ENCODE data around the gene PVALB.

The PVALB gene

DNA sequence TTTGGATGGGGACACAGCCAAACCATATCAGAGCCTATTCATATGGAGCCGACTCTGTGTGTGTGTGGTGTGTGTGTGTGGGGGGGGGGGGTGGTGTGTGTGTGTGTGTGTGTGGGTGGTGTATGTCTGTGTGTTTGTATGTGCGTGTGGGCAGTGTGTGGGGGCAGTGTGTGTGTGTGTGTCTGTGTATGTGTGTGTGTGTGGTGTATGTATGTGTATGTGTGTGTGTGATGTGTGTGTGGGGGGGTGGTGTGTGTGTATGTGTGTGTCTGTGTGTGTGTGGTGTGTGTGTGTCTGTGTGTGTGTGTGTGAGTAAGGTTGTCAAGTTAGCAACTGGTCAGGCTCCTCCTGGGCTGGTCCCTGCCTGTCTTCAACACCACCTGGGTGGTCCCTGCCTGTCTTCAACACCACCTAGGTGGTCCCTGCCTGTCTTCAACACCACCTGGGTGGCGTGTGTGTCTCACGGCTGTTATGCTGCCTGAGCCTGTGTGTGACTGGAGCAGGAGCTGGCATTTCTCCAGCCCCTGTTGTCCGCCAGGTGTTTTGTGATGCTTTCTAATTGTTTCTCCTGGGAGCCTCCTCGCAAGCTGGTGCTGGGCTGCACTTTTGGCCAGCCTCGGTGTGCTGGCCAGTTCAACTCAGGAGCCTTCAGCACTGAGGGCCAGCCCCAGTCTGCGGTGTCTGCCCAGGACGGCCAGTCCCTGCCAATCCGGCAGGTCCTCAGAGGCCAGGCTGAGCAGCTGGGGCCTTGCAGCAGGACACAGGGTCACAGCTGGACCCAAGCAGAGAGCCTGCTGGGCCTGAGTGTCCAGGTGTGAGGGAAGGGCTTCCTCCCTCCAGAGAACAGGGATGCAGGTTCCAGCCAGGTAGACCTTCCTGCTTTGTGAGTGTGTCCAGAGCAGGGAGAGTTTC is 21.5 kb upstream of the PVALB start:
- Mint-ChIP-seq H3K9me3 (peaks cover 8% of the 10 kb centered on the region), H3K27me3 (peaks cover 43% of the 10 kb centered on the region)
- no peak for ATAC-seq (replicated peaks; ENCODE audit: extremely low read depth, poor library complexity, severe bottlenecking)

DNA sequence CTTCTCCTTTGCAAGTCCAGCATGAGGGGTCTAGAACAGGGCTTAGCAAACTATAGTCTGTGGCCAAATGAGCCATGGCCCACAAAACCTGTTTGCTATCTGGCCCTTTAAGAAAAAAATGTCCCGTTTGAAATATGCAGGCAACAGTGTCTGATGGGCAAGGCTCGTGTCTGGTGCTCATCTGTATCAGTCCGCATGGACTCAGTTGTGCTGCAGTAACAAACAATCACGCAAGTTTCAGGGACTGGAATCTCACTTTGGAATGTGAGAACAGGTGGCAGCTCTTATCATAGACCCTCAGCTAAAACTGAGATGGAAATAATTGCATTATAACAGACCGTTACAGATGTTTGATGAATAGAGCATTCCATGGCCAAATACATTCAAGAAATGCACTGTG is 19.1 kb upstream of the PVALB start:
- Mint-ChIP-seq H3K27ac (ENCODE audit: low read depth) (no peak overlapping the region), H3K4me3 (no peak overlapping the region), H3K9me3 (peaks cover 8% of the 10 kb centered on the region), H3K27me3 (peaks cover 27% of the 10 kb centered on the region), H3K36me3 (ENCODE audit: insufficient read depth) (no peaks in the 10 kb centered on the region), H3K4me1 (peaks cover 3% of the 10 kb centered on the region)
- no peak for ATAC-seq (replicated peaks; ENCODE audit: extremely low read depth, poor library complexity, severe bottlenecking)
- DNase-seq (ENCODE audit: low spot score in 2 of 2) = no peak

More for the DNA sequence above, 21.5 kb upstream of the PVALB start:
- DNase-seq (ENCODE audit: low spot score in 2 of 2) = no peak
- Mint-ChIP-seq H3K27ac (ENCODE audit: low read depth) (no peak overlapping the region), H3K4me1 (no peaks in the 10 kb centered on the region), H3K4me3 (no peak overlapping the region), H3K36me3 (ENCODE audit: insufficient read depth) (no peaks in the 10 kb centered on the region)

DNA sequence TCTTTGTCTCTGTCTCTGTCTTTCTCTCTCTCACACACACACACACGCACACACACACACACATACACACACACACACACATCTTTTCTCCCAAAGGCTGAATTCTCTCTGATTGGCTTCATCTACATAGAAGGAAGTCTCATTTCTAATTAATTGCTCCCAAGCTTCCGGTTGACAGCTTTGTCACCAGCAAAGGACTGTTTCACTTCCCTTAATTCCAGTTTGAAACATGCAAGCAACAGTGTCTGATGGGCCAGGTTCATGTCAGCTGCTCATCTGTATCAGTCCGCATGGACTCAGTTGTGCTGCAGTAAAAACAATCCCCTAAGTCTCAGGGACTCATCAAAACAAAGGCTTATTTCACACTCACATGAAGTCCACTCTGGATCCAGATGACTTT is 16.2 kb upstream of the PVALB start:
- Mint-ChIP-seq H3K27me3 (peaks cover 35% of the 10 kb centered on the region), H3K4me1 (peaks cover 15% of the 10 kb centered on the region), H3K9me3 (peaks cover 8% of the 10 kb centered on the region), H3K36me3 (ENCODE audit: insufficient read depth) (no peaks in the 10 kb centered on the region), H3K4me3 (no peak overlapping the region), H3K27ac (ENCODE audit: low read depth) (no peak overlapping the region)
- ATAC-seq (replicated peaks; ENCODE audit: extremely low read depth, poor library complexity, severe bottlenecking) (no peak), DNase-seq (ENCODE audit: low spot score in 2 of 2) (no peak)

DNA sequence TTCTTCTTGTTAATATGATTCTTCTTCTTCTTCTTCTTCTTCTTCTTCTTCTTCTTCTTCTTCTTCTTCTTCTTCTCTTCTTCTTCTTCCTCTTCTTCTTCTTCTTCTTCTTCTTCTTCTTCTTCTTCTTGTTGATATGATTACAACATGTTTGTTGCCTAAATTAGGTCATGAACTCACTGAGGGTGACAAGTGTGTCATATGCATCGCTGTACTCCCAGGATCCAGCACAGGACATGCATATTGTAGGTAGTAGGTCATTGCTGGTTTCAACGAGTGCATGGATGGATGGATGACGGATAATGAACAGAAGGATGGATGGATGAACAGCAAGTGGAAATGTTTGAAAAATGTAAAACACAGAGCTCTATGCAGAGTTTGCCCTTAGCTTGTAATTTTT is 14.9 kb upstream of the PVALB start:
- H3K27ac Mint-ChIP-seq (ENCODE audit: low read depth) = no peak overlapping the region
- H3K4me3 Mint-ChIP-seq = no peak overlapping the region
- peaks cover 15% of the 10 kb centered on the region for H3K4me1 Mint-ChIP-seq
- ATAC-seq (replicated peaks; ENCODE audit: extremely low read depth, poor library complexity, severe bottlenecking) (no peak), DNase-seq (ENCODE audit: low spot score in 2 of 2) (no peak)
- H3K27me3 Mint-ChIP-seq = peaks cover 35% of the 10 kb centered on the region
- H3K9me3 Mint-ChIP-seq = no peaks in the 10 kb centered on the region
- H3K36me3 Mint-ChIP-seq (ENCODE audit: insufficient read depth) = no peaks in the 10 kb centered on the region

DNA sequence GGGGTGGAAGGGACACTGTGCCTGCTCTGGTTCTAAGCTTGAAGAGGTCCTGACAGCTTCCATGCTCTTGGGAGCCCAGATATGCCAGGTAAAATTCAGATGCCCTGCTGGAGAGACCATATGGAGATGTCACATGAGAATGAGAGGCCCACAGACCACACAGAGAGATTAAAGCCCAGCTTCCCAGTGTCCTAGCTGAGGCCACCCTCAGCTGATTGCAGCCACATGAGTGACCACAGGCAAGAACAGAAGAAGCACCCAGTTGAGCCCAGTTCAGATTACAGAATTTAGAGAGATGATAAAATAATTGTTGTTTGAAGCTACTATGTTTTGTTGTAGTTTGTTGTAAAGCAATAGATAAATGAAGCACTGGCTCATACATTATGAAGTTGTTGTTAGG is 14.4 kb upstream of the PVALB start:
- Mint-ChIP-seq H3K4me3 (no peak overlapping the region), H3K9me3 (no peaks in the 10 kb centered on the region), H3K36me3 (ENCODE audit: insufficient read depth) (no peaks in the 10 kb centered on the region), H3K27ac (ENCODE audit: low read depth) (no peak overlapping the region), H3K4me1 (peaks cover 15% of the 10 kb centered on the region), H3K27me3 (peaks cover 35% of the 10 kb centered on the region)
- ATAC-seq (replicated peaks; ENCODE audit: extremely low read depth, poor library complexity, severe bottlenecking) (no peak), DNase-seq (ENCODE audit: low spot score in 2 of 2) (no peak)

DNA sequence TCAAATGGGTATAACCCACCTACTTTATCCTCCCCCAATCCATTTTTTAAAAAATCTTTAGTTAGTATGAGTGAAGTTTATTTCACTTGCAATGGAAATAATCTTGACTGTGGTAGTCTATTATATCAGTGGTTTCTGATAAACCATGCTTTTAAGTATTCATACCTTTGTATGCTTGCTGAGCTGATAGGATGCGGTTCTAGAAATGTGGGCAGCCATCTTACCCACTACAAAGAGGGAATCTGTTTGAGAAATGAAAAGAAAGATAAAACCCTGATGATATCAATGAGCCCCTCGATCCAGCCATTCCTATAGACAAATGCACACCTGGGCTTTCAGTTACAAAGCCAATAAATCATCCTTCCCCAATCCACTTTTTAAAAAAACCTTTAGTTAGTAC is 13.8 kb upstream of the PVALB start:
- peak; percentile 64 for ATAC-seq (replicated peaks; ENCODE audit: extremely low read depth, poor library complexity, severe bottlenecking)
- Mint-ChIP-seq H3K4me1 (peaks cover 15% of the 10 kb centered on the region), H3K27ac (ENCODE audit: low read depth) (no peak overlapping the region), H3K27me3 (peaks cover 35% of the 10 kb centered on the region), H3K4me3 (no peak overlapping the region), H3K9me3 (no peaks in the 10 kb centered on the region), H3K36me3 (ENCODE audit: insufficient read depth) (no peaks in the 10 kb centered on the region)
- DNase-seq (ENCODE audit: low spot score in 2 of 2) = no peak

DNA sequence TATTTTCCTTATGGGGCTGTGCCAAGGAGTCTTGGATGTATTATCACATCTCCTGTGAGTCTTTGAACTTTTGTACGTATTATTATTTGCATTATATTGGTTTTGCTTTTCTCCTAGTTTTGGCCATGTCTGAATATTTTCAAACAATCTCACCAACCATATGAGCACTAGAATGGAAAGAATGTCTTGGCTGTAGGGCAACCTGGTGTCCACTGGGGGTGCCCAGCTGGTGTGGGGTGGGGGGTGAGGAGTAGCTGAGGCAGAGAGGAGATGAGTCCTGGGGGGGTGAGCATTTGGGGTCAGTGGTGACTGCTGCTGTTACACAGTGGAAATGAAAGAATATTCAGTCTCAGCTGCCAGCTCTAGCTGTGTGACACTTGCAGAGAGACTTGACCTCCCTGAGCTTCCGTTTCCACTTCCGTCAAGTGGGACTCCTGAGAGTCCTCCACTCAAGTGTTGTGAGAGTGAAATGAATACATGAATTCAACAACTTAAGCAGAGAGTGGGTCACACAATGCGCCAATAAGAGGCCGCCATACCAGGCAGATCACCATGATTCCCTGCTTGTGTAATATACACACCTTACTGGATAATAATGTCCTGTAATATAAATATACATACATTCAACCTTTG is 12.7 kb upstream of the PVALB start:
- H3K4me1 Mint-ChIP-seq = peaks cover 15% of the 10 kb centered on the region
- H3K36me3 Mint-ChIP-seq (ENCODE audit: insufficient read depth) = no peaks in the 10 kb centered on the region
- H3K9me3 Mint-ChIP-seq = no peaks in the 10 kb centered on the region
- no peak overlapping the region for H3K4me3 Mint-ChIP-seq
- ATAC-seq (replicated peaks; ENCODE audit: extremely low read depth, poor library complexity, severe bottlenecking) = no peak
- no peak overlapping the region for H3K27ac Mint-ChIP-seq (ENCODE audit: low read depth)
- DNase-seq (ENCODE audit: low spot score in 2 of 2) = no peak
- peaks cover 34% of the 10 kb centered on the region for H3K27me3 Mint-ChIP-seq

DNA sequence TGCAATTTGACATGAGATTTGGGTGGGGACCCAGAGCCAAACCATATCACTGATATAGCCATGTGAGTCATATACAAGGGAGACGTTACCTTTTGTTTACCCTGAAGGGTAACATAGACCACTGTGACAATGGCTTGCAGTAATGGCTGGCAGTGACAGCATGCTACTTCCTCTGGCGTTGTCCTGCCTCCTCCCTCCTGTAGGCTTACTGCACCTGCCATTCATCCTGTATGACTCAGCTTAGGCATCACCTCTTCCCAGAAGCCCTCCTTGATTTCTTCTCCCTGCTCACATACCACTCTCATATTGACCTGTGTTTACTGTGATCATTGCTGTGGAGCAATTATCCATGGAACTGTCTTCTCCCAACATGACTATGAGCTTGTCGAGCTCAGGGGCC is 12.0 kb upstream of the PVALB start:
- Mint-ChIP-seq H3K27ac (ENCODE audit: low read depth) (no peak overlapping the region), H3K4me1 (peaks cover 15% of the 10 kb centered on the region), H3K4me3 (no peak overlapping the region), H3K9me3 (no peaks in the 10 kb centered on the region), H3K36me3 (ENCODE audit: insufficient read depth) (no peaks in the 10 kb centered on the region), H3K27me3 (peaks cover 35% of the 10 kb centered on the region)
- ATAC-seq (replicated peaks; ENCODE audit: extremely low read depth, poor library complexity, severe bottlenecking) (no peak), DNase-seq (ENCODE audit: low spot score in 2 of 2) (no peak)

DNA sequence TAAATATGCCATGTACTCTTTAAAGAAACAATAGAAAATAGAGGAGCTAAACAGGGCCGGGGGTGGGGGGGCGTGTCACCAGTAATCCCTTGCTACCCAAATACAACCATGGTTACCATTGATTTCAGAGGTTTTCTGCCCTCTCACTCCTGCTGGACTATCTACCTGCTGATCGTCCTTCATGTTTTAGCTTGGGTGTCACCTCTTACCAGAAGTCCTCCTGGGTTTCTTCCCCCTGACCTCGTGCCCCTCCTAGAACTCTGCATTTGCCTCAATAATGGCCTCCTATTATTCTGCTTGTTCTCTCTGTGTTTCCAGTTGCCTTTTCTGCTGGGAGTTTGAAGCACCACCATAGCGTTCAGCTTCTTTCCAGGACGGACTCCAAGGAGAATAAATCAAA is 9.4 kb upstream of the PVALB start:
- no peak for DNase-seq (ENCODE audit: low spot score in 2 of 2)
- no peak overlapping the region for H3K27ac Mint-ChIP-seq (ENCODE audit: low read depth)
- no peak for ATAC-seq (replicated peaks; ENCODE audit: extremely low read depth, poor library complexity, severe bottlenecking)
- no peaks in the 10 kb centered on the region for H3K36me3 Mint-ChIP-seq (ENCODE audit: insufficient read depth)
- peaks cover 15% of the 10 kb centered on the region for H3K4me1 Mint-ChIP-seq
- no peak overlapping the region for H3K4me3 Mint-ChIP-seq
- peaks cover 43% of the 10 kb centered on the region for H3K27me3 Mint-ChIP-seq
- H3K9me3 Mint-ChIP-seq = no peaks in the 10 kb centered on the region

DNA sequence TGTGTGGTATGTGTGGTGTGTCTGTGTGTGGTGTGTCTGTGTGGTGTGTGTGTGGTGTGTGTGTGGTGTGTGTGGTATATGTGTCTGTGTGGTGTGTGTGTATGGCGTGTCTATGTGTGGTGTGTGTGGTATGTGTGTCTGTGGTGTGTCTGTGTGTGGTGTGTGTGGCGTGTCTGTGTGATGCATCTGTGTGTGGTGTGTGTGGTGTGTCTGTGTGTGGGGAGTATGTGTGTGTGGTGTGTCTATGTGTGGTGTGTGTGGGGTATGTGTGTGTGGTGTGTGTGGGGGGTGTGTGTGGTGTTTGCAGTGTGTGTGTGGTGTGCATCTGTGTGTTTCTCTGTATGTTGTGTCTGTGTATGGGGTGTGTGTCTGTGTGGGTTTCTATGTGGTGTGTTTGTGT is 7.8 kb upstream of the PVALB start:
- ATAC-seq (replicated peaks; ENCODE audit: extremely low read depth, poor library complexity, severe bottlenecking) = no peak
- Mint-ChIP-seq H3K9me3 (no peaks in the 10 kb centered on the region), H3K4me1 (no peaks in the 10 kb centered on the region), H3K36me3 (ENCODE audit: insufficient read depth) (no peaks in the 10 kb centered on the region), H3K27ac (ENCODE audit: low read depth) (no peak overlapping the region), H3K27me3 (peaks cover 44% of the 10 kb centered on the region), H3K4me3 (no peak overlapping the region)
- no peak for DNase-seq (ENCODE audit: low spot score in 2 of 2)

DNA sequence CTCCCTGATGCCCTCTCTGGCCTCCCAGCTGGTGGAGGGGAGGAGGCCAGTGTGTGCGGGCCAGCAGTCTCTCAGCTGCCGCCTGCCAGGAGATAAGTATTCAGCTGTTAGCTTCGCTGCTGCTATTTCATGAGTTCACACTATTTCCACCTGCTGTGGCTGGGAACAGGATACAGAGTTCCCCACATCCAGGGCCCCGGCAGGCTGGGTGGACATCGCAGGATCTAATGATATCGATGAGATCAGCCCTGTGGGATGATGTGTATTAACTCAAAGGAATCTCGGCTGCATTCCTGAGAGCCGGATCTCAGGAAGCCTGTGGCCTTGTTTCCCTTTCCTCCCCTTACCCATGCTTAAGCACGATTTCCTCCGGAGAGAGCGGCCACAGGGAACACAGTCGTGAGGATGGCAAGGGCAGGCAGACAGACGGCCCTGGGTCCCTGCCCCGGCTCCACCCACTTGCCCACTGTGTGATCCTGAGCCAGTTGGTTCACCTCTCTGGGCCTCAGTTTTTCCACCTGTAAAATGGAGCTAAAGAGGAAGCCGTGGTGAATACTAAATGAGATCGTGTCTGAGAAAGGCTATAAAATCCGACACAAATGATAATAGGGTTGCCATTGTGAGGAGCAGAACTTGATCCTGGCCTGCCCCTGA is 6.5 kb upstream of the PVALB start:
- no peaks in the 10 kb centered on the region for H3K36me3 Mint-ChIP-seq (ENCODE audit: insufficient read depth)
- H3K9me3 Mint-ChIP-seq = no peaks in the 10 kb centered on the region
- H3K4me3 Mint-ChIP-seq = no peak overlapping the region
- peaks cover 46% of the 10 kb centered on the region for H3K27me3 Mint-ChIP-seq
- H3K4me1 Mint-ChIP-seq = no peaks in the 10 kb centered on the region
- H3K27ac Mint-ChIP-seq (ENCODE audit: low read depth) = no peak overlapping the region
- ATAC-seq (replicated peaks; ENCODE audit: extremely low read depth, poor library complexity, severe bottlenecking) = no peak
- DNase-seq (ENCODE audit: low spot score in 2 of 2) = no peak

DNA sequence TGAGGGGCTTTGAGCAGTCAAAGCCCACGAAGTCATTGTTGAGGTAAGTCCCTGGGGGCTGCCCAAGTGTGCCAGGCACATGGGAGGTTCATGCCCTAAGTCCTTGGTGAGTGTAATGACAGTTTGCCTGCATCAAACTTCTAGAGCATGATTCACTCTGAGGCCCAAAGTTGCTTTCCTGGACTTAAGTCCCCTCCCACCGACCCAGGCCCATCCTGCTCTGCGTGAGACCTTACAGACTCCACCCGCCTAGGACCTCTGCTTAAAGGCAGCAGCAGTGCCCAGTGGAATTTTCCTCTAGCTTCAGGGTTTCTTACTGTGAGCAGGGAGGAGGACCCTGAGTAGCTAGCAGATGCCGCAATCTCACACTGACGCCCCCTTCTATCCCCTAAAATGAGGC is 5.7 kb upstream of the PVALB start:
- H3K36me3 Mint-ChIP-seq (ENCODE audit: insufficient read depth) = no peaks in the 10 kb centered on the region
- no peaks in the 10 kb centered on the region for H3K9me3 Mint-ChIP-seq
- ATAC-seq (replicated peaks; ENCODE audit: extremely low read depth, poor library complexity, severe bottlenecking) (no peak), DNase-seq (ENCODE audit: low spot score in 2 of 2) (no peak)
- H3K4me1 Mint-ChIP-seq = no peaks in the 10 kb centered on the region
- H3K27ac Mint-ChIP-seq (ENCODE audit: low read depth) = no peak overlapping the region
- no peak overlapping the region for H3K4me3 Mint-ChIP-seq
- peaks cover 53% of the 10 kb centered on the region for H3K27me3 Mint-ChIP-seq

DNA sequence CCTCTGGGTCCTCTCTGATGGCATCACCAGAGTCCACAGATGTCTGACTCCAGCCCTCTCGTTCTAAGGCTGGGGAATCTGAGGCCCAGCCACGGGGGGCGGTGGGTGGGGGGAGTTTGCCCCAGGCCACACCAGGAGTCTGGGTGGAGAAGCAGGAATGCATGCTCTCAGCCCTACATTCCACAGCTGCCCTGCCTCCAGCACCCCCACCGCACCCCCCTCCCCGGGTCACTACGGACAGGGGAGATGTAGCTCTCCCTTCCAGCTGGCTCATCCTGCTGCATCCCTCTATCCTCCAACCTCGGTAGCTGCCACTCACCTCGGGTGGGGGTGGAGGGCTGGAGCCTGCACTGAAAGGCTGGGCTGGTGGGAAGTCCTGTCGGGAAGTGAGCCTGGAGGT is 2.3 kb upstream of the PVALB start:
- Mint-ChIP-seq H3K4me3 (no peak overlapping the region), H3K9me3 (no peaks in the 10 kb centered on the region), H3K4me1 (no peaks in the 10 kb centered on the region), H3K27me3 (peaks cover 80% of the 10 kb centered on the region), H3K27ac (ENCODE audit: low read depth) (no peak overlapping the region), H3K36me3 (ENCODE audit: insufficient read depth) (no peaks in the 10 kb centered on the region)
- DNase-seq (ENCODE audit: low spot score in 2 of 2) (no peak), ATAC-seq (replicated peaks; ENCODE audit: extremely low read depth, poor library complexity, severe bottlenecking) (no peak)

Measured in central memory CD8-positive, alpha-beta T cell (primary cell).